ENCODE results near the gene MAPKAPK5. TPM values are rescaled to one million over a fixed set of nuclear protein-coding genes. Genes with fewer than 3 reads are reported as not detected.
"Not testable (repeated sequence)": the region's sequence is repeated elsewhere in the genome, so short reads cannot be mapped to it uniquely, and the experiment has no call there.

The MAPKAPK5 gene
- total RNA-seq, 1 experiment from 2014 or later: 85.7 TPM

- Histone ChIP-seq H3K56ac (ENCODE audit: insufficient read length, low read depth, low read length) (no peak overlapping the region), H4K20me1 (ENCODE audit: control insufficient read depth, insufficient read depth, insufficient read length) (no peaks in the 10 kb centered on the region), H4K91ac (ENCODE audit: insufficient read length, low read depth, low read length) (no peak overlapping the region), H3K23me2 (ENCODE audit: insufficient read length, low read depth, low read length, poor library complexity, severe bottlenecking) (no peaks in the 10 kb centered on the region), H3K23ac (ENCODE audit: insufficient read length, low read depth, low read length) (no peak overlapping the region), H2BK12ac (ENCODE audit: insufficient read length, low read depth, low read length) (no peak overlapping the region), H3K27me3 (ENCODE audit: insufficient read depth, low read length) (no peaks in the 10 kb centered on the region), H3K27ac (ENCODE audit: insufficient read length, low read depth, low read length) (no peak overlapping the region), H2BK5ac (ENCODE audit: insufficient read length, low read length) (no peak overlapping the region), H2AK5ac (ENCODE audit: insufficient read length, low read length) (no peak overlapping the region), H3K14ac (ENCODE audit: insufficient read depth, low read length) (no peak overlapping the region), H2AFZ (ENCODE audit: low read length) (no peak overlapping the region), H3K79me1 (ENCODE audit: insufficient read depth, low read depth, low read length, poor library complexity, severe bottlenecking) (no peaks in the 10 kb centered on the region), H3K9me3 (ENCODE audit: control insufficient read depth, low read depth, low read length) (no peaks in the 10 kb centered on the region), H3K4me2 (ENCODE audit: insufficient read depth, insufficient read length, low read length) (no peak overlapping the region), H3K9ac (ENCODE audit: extremely low read depth, insufficient read length, low read length) (no peak overlapping the region), H3K4me1 (ENCODE audit: insufficient read depth, low read length) (no peaks in the 10 kb centered on the region), H4K5ac (ENCODE audit: insufficient read length, low read depth, low read length) (no peak overlapping the region), H2BK15ac (ENCODE audit: low read depth, low read length) (no peak overlapping the region), H3K79me2 (ENCODE audit: insufficient read depth, low read length) (no peaks in the 10 kb centered on the region), H3K4ac (ENCODE audit: low read depth, low read length) (no peak overlapping the region), H4K8ac (replicated peaks; ENCODE audit: insufficient read length, low read depth, low read length) (no peak overlapping the region), H3K18ac (ENCODE audit: insufficient read length, low read depth, low read length) (no peak overlapping the region), H2BK20ac (ENCODE audit: low read depth, low read length, poor library complexity, severe bottlenecking) (no peak overlapping the region), H3T11ph (ENCODE audit: low read length) (no peak overlapping the region), H2BK120ac (ENCODE audit: low read depth, low read length, poor library complexity, severe bottlenecking) (no peak overlapping the region)
- Mint-ChIP-seq H3K27me3 (ENCODE audit: low read depth) (no peaks in the 10 kb centered on the region; the same call in 1 of the 2 replicates), H3K4me1 (peaks cover 5% of the 10 kb centered on the region in 2 experiments), H3K9me3 (no peaks in the 10 kb centered on the region; a peak in 1 of 5 replicates), H3K36me3 (ENCODE audit: insufficient read depth in 1 of 3, low read depth in 3 of 3) (no peaks in the 10 kb centered on the region), H3K27ac (peak overlapping the region in 1 of 3 experiments; percentile 83; a peak in 1 of 7 replicates), H3K4me3 (no peak overlapping the region; a peak in 1 of 5 replicates)
- DNase-seq: no peak
- no CpG with 5 or more reads among the region's 1 CpG for WGBS (ENCODE audit: extremely low coverage, insufficient read length, low lambda C conversion rate)
- TF ChIP-seq CTCF (conservative IDR thresholded peaks at IDR 0.05): no peak
Observed at GRCh38 chr12:111943929-111944328, 101.9 kb downstream of the MAPKAPK5 start.

- H3K4me3 Mint-ChIP-seq; H4K8ac ChIP-seq (replicated peaks; ENCODE audit: insufficient read length, low read depth, low read length): not testable (repeated sequence)
- H3K9me3 ChIP-seq (ENCODE audit: control insufficient read depth, low read depth, low read length): peaks cover 11% of the 10 kb centered on the region
Observed at GRCh38 chr12:111950961-111951676, 109.1 kb downstream of the MAPKAPK5 start.

More at GRCh38 chr12:111950961-111951676, 109.1 kb downstream of the MAPKAPK5 start:
- peaks cover 11 to 20% (median 18%) of the 10 kb centered on the region in 3 experiments; a peak in 6 of 7 replicates for H3K36me3 Mint-ChIP-seq (ENCODE audit: insufficient read depth in 1 of 3, low read depth in 3 of 3)
- WGBS (ENCODE audit: extremely low coverage, insufficient read length, low lambda C conversion rate): no CpG with 5 or more reads among the region's 3 CpGs
- not testable (repeated sequence) for H3K4me2 ChIP-seq (ENCODE audit: insufficient read depth, insufficient read length, low read length); H2BK5ac ChIP-seq (ENCODE audit: insufficient read length, low read length); H3K9ac ChIP-seq (ENCODE audit: extremely low read depth, insufficient read length, low read length); DNase-seq; H3K27ac Mint-ChIP-seq; H3K18ac ChIP-seq (ENCODE audit: insufficient read length, low read depth, low read length); H2AFZ ChIP-seq (ENCODE audit: low read length); H2BK20ac ChIP-seq (ENCODE audit: low read depth, low read length, poor library complexity, severe bottlenecking); H3K27me3 ChIP-seq (ENCODE audit: insufficient read depth, low read length); H3K56ac ChIP-seq (ENCODE audit: insufficient read length, low read depth, low read length); H3K79me1 ChIP-seq (ENCODE audit: insufficient read depth, low read depth, low read length, poor library complexity, severe bottlenecking); H3K23me2 ChIP-seq (ENCODE audit: insufficient read length, low read depth, low read length, poor library complexity, severe bottlenecking); H2BK12ac ChIP-seq (ENCODE audit: insufficient read length, low read depth, low read length); H3K4me1 Mint-ChIP-seq; H2BK120ac ChIP-seq (ENCODE audit: low read depth, low read length, poor library complexity, severe bottlenecking); H3K27me3 Mint-ChIP-seq (ENCODE audit: low read depth); H2AK5ac ChIP-seq (ENCODE audit: insufficient read length, low read length); H2BK15ac ChIP-seq (ENCODE audit: low read depth, low read length); H3K14ac ChIP-seq (ENCODE audit: insufficient read depth, low read length); H3K23ac ChIP-seq (ENCODE audit: insufficient read length, low read depth, low read length); H3K27ac ChIP-seq (ENCODE audit: insufficient read length, low read depth, low read length); H3K79me2 ChIP-seq (ENCODE audit: insufficient read depth, low read length); H4K5ac ChIP-seq (ENCODE audit: insufficient read length, low read depth, low read length); H3K4me1 ChIP-seq (ENCODE audit: insufficient read depth, low read length); H4K20me1 ChIP-seq (ENCODE audit: control insufficient read depth, insufficient read depth, insufficient read length); H4K91ac ChIP-seq (ENCODE audit: insufficient read length, low read depth, low read length); H3K4ac ChIP-seq (ENCODE audit: low read depth, low read length); H3T11ph ChIP-seq (ENCODE audit: low read length)
- peaks cover 14 to 15% of the 10 kb centered on the region in 2 experiments for H3K9me3 Mint-ChIP-seq

Measured in H9 (cell line).